PFSK-1 (cell line): Measurements from ENCODE around the gene ADTRP.

Source experiments
- FOXP2 ChIP-seq: optimal IDR thresholded peaks from 2 replicates; pipeline ENCODE3; 2011; ENCODE audit warnings: borderline replicate concordance, control low read depth, inconsistent platforms; ENCODE audit not compliant: insufficient read depth; ENCODE audit errors: extremely low read length, extremely low read depth
- POLR2AphosphoS5 ChIP-seq: IDR thresholded peaks from 2 replicates; pipeline ENCODE4 v1.6.1; 2012; ENCODE audit warnings: low read depth, mild to moderate bottlenecking, control low read depth, low read length, moderate library complexity
- SIN3A ChIP-seq: IDR thresholded peaks from 2 replicates; pipeline ENCODE4 v1.6.1; 2012; ENCODE audit warnings: mild to moderate bottlenecking, low read length, moderate library complexity, borderline replicate concordance; ENCODE audit not compliant: insufficient read depth
- TAF1 ChIP-seq: IDR thresholded peaks from 2 replicates; pipeline ENCODE4 v1.6.1; 2012; ENCODE audit warnings: low read length, control low read depth, borderline replicate concordance; ENCODE audit not compliant: insufficient read depth
- TF ChIP-seq, protein P1 (sequence below), 2 experiments: IDR thresholded peaks; 2 replicates each; pipeline versions ENCODE4 v1.6.1 to v1.8.0; 2011 to 2012; ENCODE audit warnings: low read depth in 2 of 2, low read length in 2 of 2, control low read depth in 1 of 2, inconsistent platforms in 1 of 2, mild to moderate bottlenecking in 1 of 2, moderate library complexity in 1 of 2; ENCODE audit not compliant: insufficient read depth in 1 of 2

DNA sequence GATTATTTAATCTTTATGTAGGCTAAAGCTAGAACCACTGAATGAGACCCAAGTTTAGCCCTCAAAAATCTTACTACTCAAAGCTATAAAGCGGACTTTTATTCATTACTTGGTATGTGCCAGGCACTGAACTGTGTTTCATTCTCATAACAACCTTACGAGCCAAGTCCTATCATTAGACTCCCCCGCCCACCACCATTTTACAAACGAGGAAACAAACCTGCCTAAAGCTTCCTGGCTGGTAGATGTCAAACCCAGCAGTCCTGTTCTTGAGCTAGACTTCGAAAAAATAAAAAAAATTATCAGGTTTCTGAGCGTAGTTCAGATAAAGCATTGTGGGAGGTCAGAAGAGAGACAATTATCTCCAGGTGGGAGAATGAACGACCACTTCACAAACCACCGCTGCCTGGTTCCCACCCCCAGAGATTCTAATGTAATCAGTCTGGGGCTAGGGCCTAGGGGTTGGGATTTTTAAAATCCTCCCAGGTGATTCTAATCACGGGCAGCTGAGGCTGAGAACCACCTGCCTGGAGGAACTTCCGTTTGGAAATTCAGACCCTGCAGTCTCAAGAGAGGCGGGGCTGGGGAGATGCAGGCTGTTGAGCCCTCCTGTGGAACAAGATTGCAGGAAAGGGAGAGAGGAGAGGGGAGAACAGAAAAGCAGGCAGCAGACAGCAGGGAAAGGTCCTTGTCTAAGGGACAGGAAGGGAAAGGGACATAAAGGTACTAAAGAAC, 8.6 kb downstream of the ADTRP start:
- TF ChIP-seq, protein P1, sequence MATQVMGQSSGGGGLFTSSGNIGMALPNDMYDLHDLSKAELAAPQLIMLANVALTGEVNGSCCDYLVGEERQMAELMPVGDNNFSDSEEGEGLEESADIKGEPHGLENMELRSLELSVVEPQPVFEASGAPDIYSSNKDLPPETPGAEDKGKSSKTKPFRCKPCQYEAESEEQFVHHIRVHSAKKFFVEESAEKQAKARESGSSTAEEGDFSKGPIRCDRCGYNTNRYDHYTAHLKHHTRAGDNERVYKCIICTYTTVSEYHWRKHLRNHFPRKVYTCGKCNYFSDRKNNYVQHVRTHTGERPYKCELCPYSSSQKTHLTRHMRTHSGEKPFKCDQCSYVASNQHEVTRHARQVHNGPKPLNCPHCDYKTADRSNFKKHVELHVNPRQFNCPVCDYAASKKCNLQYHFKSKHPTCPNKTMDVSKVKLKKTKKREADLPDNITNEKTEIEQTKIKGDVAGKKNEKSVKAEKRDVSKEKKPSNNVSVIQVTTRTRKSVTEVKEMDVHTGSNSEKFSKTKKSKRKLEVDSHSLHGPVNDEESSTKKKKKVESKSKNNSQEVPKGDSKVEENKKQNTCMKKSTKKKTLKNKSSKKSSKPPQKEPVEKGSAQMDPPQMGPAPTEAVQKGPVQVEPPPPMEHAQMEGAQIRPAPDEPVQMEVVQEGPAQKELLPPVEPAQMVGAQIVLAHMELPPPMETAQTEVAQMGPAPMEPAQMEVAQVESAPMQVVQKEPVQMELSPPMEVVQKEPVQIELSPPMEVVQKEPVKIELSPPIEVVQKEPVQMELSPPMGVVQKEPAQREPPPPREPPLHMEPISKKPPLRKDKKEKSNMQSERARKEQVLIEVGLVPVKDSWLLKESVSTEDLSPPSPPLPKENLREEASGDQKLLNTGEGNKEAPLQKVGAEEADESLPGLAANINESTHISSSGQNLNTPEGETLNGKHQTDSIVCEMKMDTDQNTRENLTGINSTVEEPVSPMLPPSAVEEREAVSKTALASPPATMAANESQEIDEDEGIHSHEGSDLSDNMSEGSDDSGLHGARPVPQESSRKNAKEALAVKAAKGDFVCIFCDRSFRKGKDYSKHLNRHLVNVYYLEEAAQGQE (IDR thresholded peaks at IDR 0.05; ENCODE audit: insufficient read depth in 1 of 2, low read depth in 2 of 2, low read length in 2 of 2) = no peak
- no peak for TF ChIP-seq POLR2AphosphoS5
- no peak for TF ChIP-seq TAF1
- TF ChIP-seq SIN3A = no peak
- no peak for TF ChIP-seq FOXP2
